Head of caudate nucleus (tissue), 42 donors: Measurements from ENCODE around the gene KDM1B.
"Not testable (repeated sequence)": the region's sequence is repeated elsewhere in the genome, so short reads cannot be mapped to it uniquely, and the experiment has no call there.

Source experiments
- DNase-seq, 42 donors: peaks; one replicate each; pipeline versions ENCODE4 v3.0.0 to v3.0.0-alpha.2; 2020 to 2021; ENCODE audit warnings: mixed read lengths in 7 of 42
- intact Hi-C: fragments of 100-400 bp; cut with DNase I; formaldehyde crosslinking; loops from one replicate; pipeline ENCODE4 v1.15.0; 2022

Gene KDM1B

GRCh38 chr6:18179770-18180356, 24.6 kb downstream of the KDM1B start:
- DNase-seq, result peak in 20 of 42 donors; percentile 10 to 54 (median 33)
- intact Hi-C loops, result no loop called here

DNA sequence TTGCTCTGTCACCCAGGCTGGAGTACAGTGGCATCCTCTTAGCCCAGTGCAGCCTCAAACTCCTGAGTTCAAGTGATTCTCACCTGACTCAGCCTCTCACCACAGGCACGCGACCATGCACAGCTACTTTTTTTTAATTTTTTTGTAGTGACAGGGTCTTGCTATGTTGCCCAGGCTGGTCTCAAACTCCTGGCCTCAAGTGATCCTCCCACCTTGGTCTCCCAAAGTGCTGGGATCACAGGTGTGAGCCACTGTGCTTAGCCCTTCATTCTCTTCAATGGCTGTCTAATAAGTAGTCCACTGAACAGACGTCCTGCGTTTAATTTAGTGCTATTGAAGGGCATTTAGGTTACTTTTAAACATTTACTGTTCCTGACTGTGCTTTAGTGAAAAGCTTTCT, 27.3 kb downstream of the KDM1B start:
- intact Hi-C loops, result no loop called here
- DNase-seq, result no peak

- no peak for DNase-seq
- intact Hi-C loops, result no loop called here
Measured at GRCh38 chr6:18183766-18184165, 28.5 kb downstream of the KDM1B start.

- no peak for DNase-seq
- intact Hi-C loops, result no loop called here
Measured at GRCh38 chr6:18185624-18186023, 30.4 kb downstream of the KDM1B start.

DNA sequence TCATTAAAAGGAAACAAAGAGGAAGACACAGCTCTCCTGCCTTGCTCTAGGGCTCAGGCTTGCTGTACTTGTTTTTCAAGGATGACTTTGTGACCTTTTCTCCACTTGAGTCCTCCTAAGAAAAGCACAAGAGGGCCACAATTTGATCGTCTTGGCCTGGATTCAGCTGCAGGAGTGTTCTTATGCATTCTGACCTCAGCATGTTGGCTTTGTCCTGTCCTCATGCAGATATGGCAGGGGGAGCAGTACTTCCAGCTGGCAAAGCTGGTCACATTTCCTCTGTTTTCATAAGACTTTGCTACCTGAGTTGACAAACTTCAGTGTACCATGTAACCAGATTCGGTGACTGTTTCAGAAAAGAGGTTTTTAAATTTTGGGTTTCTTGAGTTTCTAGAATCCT, 30.8 kb downstream of the KDM1B start:
- DNase-seq, result no peak

GRCh38 chr6:18186540-18187250, 31.5 kb downstream of the KDM1B start:
- no peak for DNase-seq
- intact Hi-C loops, result no loop called here

More for the DNA sequence above, 30.8 kb downstream of the KDM1B start:
- intact Hi-C loops, result no loop called here

GRCh38 chr6:18187701-18188100, 32.5 kb downstream of the KDM1B start:
- no peak for DNase-seq
- intact Hi-C loops, result no loop called here

- intact Hi-C loops, result no loop called here
Measured at GRCh38 chr6:18189196-18189595, 34.0 kb downstream of the KDM1B start.

DNA sequence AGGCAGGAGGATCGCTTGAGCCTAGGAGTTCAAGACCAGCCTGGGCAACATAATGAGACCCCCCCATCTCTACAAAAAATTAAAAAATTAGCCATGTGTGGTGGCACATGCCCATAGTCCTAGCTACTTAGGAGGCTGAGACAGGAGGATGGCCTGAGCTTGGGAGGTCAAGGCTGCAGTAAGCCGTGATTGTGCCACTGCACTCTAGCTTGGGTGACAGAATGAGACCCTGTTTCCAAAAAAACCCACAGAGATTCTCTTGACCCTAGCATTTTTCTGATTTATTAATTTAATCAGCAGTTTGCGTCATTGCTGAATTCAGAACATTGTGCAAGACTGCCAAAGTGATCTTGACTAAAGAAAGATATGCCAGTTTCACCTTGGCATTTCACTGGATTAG, 36.8 kb downstream of the KDM1B start:
- DNase-seq, result no peak
- intact Hi-C loops, result no loop called here

More at GRCh38 chr6:18189196-18189595, 34.0 kb downstream of the KDM1B start:
- DNase-seq, result no peak

DNA sequence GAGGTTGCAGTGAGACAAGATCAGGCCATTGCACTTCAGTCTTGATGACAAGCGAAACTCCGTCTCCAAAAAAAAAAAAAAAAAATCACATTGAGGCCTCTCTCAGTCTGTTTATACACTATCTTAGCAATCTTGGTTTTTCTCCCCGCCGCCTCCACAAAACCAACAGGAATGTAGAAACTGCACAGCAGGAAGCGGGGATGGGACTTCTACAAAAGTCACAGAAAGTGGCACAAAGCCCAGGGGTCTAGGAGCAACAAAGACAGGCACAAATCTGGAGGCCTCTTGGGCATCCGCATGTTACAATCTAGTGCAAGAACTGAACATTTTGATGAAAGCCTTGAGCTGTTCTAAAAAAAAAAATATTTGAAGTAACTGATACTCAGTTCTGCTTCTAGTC, 48.6 kb downstream of the KDM1B start:
- DNase-seq, result no peak
- intact Hi-C loops, result no loop called here

DNA sequence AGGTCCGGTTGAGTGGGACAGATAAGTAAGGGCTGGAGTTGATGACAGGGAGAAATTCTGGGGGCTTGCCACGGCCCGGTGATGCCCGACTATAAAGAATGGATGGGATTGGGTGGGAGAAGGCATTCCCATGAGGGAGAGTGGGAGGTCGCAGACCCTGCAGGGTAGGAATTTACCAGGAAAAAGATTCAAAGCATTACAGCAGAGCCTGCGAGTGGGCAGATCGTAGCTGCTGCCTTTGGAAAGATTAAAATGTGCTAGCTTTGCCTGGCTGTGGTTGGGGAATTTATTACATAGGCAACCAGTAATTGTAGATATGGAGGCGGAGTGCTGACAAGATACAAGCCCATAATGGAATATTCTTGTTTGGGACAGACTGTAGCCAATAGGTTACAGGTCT, 49.5 kb downstream of the KDM1B start:
- DNase-seq, result peak in 4 of 42 donors; percentile 17 to 46 (median 31)
- intact Hi-C loops, result no loop called here

- intact Hi-C loops, result no loop called here
- no peak for DNase-seq
Measured at GRCh38 chr6:18206591-18206990, 51.4 kb downstream of the KDM1B start.

DNA sequence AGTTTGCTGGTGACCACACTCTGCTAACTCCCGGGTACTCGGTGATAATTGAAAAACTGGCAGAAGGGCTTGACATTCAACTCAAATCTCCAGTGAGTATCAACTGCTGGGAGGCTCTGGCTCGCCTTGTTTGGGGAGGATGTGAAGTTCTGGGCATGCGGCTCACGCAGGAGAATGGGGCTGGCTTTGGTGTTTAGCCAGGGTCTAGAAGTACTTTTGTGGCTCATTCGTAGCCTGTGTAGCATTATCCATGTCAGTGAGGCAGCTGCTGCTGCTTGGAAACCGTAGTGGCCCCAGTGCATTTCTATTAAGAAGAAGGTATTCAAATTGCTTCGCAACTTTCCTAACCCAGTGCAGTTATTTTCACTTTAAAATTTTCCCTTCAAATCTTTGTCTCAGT, 52.2 kb downstream of the KDM1B start:
- intact Hi-C loops, result no loop called here
- peak in 24 of 42 donors; percentile 10 to 58 (median 34) for DNase-seq

GRCh38 chr6:18207949-18208348, 52.7 kb downstream of the KDM1B start:
- no peak for DNase-seq
- intact Hi-C loops, result no loop called here

DNA sequence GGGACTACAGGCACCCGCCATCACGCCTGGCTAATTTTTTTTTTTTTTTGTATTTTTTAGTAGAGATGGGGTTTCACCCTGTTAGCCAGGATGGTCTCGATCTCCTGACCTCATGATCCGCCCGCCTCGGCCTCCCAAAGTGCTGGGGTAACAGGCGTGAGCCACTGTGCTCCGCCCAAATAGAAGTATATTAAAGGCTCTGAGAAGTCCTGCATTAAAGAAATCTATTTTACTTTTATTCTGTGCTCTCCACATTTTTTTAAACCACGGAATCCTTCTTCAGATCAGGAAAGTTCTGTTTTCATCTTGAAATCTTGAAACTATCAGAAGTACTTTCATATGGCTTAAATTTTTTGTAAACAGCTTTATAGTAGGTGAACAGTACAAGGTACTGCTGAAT, 53.6 kb downstream of the KDM1B start:
- intact Hi-C loops, DNase-seq: not testable (repeated sequence)

DNA sequence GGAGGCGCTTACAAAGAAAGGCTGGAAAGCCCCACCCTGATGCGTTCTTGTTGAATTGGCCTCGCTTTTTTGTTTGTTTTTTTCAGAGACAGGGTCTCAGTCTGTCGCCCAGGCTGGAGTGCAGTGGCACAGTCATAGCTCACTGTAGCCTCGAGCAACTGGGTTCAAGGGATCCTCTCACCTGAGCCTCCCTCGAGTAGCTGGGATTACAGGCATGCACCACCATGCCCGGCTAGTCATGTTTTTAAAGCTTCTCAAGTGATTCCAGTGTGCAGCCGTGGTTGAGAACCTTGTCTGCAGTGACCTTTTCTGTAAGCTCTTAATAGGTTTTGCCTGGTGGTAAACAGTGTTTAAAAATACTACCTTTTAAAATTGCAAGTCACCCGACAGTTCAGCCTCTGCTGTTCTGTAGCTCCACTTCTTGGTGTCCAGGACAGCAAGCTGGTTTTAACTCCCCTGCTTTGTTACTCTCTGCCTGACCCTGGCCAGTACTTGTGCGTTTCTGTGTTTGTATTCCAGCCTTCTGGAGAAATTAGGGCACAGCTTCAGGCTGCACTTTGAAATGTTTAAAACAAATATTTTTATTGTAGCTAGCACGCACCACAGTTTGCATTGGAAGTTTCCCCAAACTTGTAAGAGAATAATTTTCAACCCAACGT, 54.4 kb downstream of the KDM1B start:
- intact Hi-C loops, result no loop called here
- no peak for DNase-seq

DNA sequence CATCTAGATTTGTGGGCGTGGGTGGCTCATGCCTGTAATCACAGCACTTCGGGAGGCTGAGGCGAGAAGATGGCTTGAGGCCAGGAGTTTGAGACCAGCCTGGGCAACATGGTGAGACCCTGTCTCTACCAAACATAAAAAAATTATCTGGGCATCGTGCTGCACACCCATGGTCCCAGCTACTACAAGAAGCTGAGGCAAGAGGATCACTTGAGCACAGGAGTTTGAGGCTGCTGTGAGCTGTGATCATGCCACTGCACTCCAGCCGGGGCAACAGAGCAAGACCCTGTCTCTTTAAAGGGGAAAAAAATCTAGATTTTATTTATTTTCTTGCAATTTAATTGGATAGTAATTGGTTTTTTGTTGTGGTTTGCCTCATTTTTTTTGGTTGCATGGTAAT, 55.5 kb downstream of the KDM1B start:
- DNase-seq, result no peak
- intact Hi-C loops, result no loop called here

- no peak for DNase-seq
- intact Hi-C loops, result no loop called here
Measured at GRCh38 chr6:18211338-18211737, 56.1 kb downstream of the KDM1B start.

DNA sequence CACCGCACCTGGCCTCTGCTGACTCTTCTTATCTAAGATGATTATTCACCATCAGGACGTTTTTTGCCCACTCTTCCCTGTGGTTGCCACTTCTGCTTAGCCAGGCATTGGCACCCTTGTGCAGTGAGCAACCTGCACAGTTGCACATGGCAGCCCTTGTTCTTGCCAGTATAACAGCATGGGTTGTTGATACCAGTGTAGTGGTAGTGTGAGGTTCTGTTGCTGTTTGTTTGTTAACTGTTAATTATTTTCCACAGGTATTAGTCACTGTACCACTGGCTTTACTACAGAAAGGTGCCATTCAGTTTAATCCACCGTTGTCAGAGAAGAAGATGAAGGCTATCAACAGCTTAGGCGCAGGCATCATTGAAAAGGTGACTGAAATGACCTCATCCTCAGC, 57.0 kb downstream of the KDM1B start:
- DNase-seq, result no peak
- intact Hi-C loops, result no loop called here

DNA sequence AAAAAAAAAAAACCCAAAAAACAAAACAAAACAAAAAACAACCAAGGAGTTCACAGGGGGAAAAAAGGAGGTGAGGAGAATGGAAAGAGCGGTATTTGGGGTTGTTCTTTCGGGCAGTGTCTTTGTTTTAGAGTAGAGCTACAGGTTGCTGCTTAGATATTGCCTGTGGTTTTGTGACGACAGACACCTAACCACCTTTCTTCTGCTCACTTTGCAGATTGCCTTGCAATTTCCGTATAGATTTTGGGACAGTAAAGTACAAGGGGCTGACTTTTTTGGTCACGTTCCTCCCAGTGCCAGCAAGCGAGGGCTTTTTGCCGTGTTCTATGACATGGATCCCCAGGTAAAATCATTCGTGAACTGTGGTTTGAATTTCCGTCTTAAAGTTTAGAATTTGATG, 58.2 kb downstream of the KDM1B start:
- intact Hi-C loops, result no loop called here
- no peak for DNase-seq

DNA sequence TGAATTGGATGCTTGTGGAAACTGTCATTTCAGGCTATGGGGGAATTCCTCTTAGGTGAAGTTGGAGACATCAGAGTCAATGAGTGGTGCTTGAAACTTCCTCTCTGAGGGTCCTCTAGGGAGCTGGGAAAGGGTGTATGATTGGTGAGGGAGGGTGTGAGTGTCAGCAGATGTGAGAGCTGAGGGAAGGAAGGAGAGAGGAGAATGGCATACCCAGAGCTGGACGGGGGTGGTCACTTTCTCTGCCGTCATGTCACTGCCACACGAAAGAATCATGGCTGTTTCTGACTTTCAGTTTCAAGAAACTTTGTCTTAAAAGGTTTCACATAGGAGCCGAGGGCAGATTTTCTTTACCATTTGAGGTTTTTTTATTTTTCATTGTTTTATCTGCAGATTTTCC, 58.8 kb downstream of the KDM1B start:
- intact Hi-C loops, result no loop called here
- no peak for DNase-seq
